ENCODE data around the gene XDH.

XDH gene

DNA sequence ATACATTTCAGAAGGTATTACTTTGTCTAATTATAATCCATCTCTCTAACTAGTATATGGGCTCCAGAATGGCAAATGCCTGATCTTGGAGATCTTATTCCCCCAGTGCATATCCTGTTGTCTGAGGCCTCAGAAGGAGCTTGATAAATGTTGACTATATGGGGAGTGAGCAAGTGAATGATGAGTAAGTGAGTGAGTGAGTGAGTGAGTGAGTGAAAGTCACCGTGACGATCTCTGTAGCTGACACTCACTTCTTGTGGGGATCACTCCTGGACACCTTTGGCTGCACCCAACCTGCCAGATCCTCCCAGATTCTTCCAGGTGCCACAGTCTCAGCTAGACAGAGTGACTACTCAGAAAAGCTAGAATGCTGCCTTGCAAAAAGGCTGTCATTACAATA, 2.8 kb downstream of the XDH start:
- ChIA-PET POLR2A (no interaction called here), CTCF (interaction anchor here (2.7 to 6.2 kb wide), 2 partner anchors 9 to 112 kb away, joined by 14 to 53 read pairs; no protein-coding TSS in a partner anchor)
- no peak overlapping the region for H3K4me3 ChIP-seq (ENCODE audit: low read depth, low read length)
- TF ChIP-seq, protein P1, sequence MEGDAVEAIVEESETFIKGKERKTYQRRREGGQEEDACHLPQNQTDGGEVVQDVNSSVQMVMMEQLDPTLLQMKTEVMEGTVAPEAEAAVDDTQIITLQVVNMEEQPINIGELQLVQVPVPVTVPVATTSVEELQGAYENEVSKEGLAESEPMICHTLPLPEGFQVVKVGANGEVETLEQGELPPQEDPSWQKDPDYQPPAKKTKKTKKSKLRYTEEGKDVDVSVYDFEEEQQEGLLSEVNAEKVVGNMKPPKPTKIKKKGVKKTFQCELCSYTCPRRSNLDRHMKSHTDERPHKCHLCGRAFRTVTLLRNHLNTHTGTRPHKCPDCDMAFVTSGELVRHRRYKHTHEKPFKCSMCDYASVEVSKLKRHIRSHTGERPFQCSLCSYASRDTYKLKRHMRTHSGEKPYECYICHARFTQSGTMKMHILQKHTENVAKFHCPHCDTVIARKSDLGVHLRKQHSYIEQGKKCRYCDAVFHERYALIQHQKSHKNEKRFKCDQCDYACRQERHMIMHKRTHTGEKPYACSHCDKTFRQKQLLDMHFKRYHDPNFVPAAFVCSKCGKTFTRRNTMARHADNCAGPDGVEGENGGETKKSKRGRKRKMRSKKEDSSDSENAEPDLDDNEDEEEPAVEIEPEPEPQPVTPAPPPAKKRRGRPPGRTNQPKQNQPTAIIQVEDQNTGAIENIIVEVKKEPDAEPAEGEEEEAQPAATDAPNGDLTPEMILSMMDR (IDR thresholded peaks at IDR 0.05; ENCODE audit: insufficient read depth, low read length, missing control alignments), result no peak
- no peak for DNase-seq (ENCODE audit: low read depth, low spot score)

DNA sequence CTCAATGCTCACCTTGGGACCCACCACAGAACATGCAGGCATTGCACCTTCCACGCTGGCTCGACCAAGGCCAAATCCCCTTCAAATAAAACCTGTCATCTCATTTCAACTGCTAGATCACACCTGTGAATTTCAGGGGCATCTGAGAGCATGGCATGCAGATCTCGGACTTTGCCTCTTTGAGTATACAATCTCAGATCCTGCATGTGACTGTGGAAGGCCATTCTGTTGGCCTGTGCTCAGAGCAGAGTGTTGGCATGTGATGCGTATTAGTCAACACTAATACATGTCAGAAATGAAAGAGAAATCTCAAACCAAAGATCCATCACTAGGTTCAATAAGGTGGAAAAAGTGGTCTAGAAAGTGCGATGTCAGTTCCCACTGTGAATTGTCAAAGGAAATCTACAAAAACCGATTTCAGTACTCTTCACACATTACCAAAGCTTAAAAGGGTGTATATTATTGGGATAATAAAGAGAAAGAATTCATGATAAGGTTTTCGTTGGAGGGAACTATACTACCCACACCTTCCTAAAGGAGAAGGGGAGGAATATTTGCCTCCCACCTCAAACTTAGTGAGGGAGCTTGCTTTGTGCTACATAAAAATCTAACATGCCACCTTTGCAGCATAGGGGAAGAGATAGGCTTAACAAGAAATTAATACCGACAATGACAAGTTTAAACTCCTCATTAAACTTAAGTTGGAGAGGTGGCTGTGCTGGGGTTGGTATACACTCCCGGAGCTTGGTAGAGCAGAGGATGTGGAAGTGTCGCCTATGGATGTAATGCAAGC, 7.8 kb downstream of the XDH start:
- POLR2A ChIA-PET, result no interaction called here
- no peak for DNase-seq (ENCODE audit: low read depth, low spot score)
- H3K4me3 ChIP-seq (ENCODE audit: low read depth, low read length), result no peak overlapping the region
- CTCF ChIA-PET, result interaction anchor here (1.0 to 1.2 kb wide), 3 partner anchors 10 to 73 kb away, joined by 3 to 5 read pairs (median 3); no protein-coding TSS in a partner anchor
- TF ChIP-seq, protein P1 (IDR thresholded peaks at IDR 0.05; ENCODE audit: insufficient read depth, low read length, missing control alignments), result no peak

DNA sequence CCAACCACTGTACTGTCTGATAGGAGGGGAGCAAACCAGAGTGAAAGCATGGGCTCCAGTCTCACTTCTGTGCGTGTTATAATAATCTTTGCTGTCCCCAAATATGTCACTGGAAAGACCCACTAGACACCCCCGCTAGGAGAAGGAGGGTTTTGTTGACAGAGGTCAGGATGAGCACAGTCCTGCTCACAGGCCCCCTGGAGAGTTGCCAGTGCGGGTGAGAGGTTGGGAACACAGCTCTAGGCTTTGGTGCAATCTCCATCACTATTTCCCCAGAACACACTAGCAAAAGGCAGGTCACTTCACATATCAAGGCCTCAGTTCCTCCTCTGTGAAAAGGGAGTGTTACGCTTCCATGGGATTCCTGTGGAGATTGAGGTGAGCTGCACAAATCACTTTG, 9.7 kb downstream of the XDH start:
- TF ChIP-seq, protein P1 (IDR thresholded peaks at IDR 0.05; ENCODE audit: insufficient read depth, low read length, missing control alignments), result no peak
- no peak overlapping the region for H3K4me3 ChIP-seq (ENCODE audit: low read depth, low read length)
- ChIA-PET POLR2A (interaction anchor here (0.7 kb wide), 1 partner anchor 36 kb away, joined by 3 read pairs; no protein-coding TSS in a partner anchor), CTCF (interaction anchor here (0.7 to 3.4 kb wide), 5 partner anchors 8 to 693 kb away, joined by 3 to 14 read pairs (median 6); partner anchors contain the start of gene XDH)
- DNase-seq (ENCODE audit: low read depth, low spot score), result no peak

DNA sequence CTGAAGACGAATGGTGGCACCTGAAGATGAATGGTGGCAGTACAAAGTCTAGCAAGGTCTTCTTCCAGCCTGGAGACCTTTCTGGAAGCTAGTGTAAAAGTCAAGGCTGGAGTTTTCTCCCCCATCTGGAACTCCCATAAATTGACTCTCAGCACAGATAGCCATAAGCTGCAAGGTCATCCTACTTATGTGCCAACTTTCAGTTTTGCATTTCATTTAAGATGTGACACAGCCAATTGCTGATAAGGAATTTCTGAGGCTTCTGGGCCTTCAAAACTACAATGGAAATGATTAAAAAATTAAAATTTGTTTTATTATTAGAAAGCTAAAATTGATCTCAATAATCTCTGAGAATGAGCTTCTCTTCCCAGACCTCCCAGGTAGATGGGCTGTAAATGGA, 10.2 kb downstream of the XDH start:
- CTCF ChIA-PET, result interaction anchor here (0.7 to 3.4 kb wide), 5 partner anchors 9 to 692 kb away, joined by 3 to 14 read pairs (median 6); partner anchors contain the start of gene XDH
- DNase-seq (ENCODE audit: low read depth, low spot score), result no peak
- POLR2A ChIA-PET, result no interaction called here
- H3K4me3 ChIP-seq (ENCODE audit: low read depth, low read length), result no peak overlapping the region
- TF ChIP-seq, protein P1 (IDR thresholded peaks at IDR 0.05; ENCODE audit: insufficient read depth, low read length, missing control alignments), result no peak

DNA sequence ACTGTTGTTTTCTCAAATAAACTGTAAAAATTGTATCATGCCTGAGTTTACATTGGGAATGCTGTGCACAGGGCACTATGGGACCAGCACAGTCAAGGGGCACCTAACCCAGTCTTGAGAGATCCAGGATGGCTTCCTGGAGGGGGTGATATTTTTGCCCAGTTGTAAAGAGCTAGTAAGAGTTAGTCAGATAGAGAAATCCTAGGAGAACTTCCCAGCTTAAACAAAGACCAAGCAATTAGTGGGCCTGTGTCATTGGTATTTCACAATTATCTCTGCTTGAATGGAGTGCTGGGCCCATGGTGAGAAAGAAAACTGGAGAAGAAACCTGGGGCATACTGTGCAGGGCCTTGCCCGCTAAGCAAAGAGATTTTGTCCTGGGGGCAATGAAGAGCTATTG, 12.2 kb downstream of the XDH start:
- CTCF ChIA-PET, result interaction anchor here (1.0 to 3.4 kb wide), 10 partner anchors 11 to 123 kb away, joined by 3 to 17 read pairs (median 4); partner anchors contain the start of gene XDH
- POLR2A ChIA-PET, result interaction anchor here (1.0 to 1.8 kb wide), 2 partner anchors 18 to 38 kb away, joined by 6 to 12 read pairs; no protein-coding TSS in a partner anchor
- H3K4me3 ChIP-seq (ENCODE audit: low read depth, low read length), result no peak overlapping the region
- no peak for DNase-seq (ENCODE audit: low read depth, low spot score)
- TF ChIP-seq, protein P1 (IDR thresholded peaks at IDR 0.05; ENCODE audit: insufficient read depth, low read length, missing control alignments), result no peak

DNA sequence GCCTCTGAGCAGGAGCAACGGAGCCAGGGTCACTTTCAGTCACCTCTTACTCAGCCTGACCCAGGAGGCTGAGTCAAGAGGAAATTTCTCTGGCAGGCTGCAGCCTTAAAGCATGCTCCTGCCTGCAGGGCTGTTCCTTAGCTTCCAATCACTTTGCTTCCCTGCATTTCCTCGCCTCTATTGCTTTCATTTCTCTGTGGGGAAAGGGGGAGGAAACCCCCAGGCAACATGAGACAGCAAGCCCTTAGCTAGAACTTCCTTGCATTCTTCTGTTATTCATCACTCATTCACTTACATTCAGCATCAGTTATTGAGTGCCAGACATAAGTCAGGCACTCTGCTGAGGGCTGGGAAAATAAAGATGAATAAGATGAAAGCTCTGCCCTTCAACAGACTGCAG, 13.0 kb downstream of the XDH start:
- DNase-seq (ENCODE audit: low read depth, low spot score), result peak; percentile 94
- ChIA-PET CTCF (interaction anchor here (0.9 to 3.4 kb wide), 12 partner anchors 9 to 124 kb away, joined by 3 to 17 read pairs (median 3); partner anchors contain the start of gene XDH), POLR2A (interaction anchor here (0.8 to 1.8 kb wide), 2 partner anchors 18 to 39 kb away, joined by 3 to 12 read pairs; no protein-coding TSS in a partner anchor)
- H3K4me3 ChIP-seq (ENCODE audit: low read depth, low read length), result no peak overlapping the region
- TF ChIP-seq, protein P1 (IDR thresholded peaks at IDR 0.05; ENCODE audit: insufficient read depth, low read length, missing control alignments), result no peak

Measured in AG04449 (cell line).